A549 (cell line): Measurements from ENCODE around the gene CHKB.

Experiments
- BHLHE40 ChIP-seq: IDR thresholded peaks from 2 replicates; pipeline ENCODE4 v1.6.1; 2012; ENCODE audit warnings: low read depth, low read length, inconsistent platforms
- CTCF ChIP-seq: fragments of >200 bp; sonication (Bioruptor Twin); formaldehyde crosslinking; IDR thresholded peaks from 3 replicates; pipeline ENCODE4 v1.5.1; 2016
- ELK1 ChIP-seq: fragments of 150-350 bp; IDR thresholded peaks from 2 replicates; pipeline ENCODE4 v1.6.1; 2014; ENCODE audit warnings: low read depth, mild to moderate bottlenecking, low read length
- POLR2A ChIP-seq: IDR thresholded peaks from 2 replicates; pipeline ENCODE4 v1.6.1; 2012; ENCODE audit warnings: mild to moderate bottlenecking, low read length
- RAD21 ChIP-seq, 2 experiments: fragments of >200 bp in 1 of 2; sonication (Bioruptor Twin) in 1 of 2; formaldehyde crosslinking in 1 of 2; IDR thresholded peaks in 1 of 2; conservative IDR thresholded peaks in 1 of 2; 2 replicates in 1 of 2; 3 replicates in 1 of 2; pipeline ENCODE4 v1.6.1; 2012 to 2018; ENCODE audit warnings: inconsistent platforms in 1 of 2
- RARB ChIP-seq: fragments of 250-450 bp; sonication (Bioruptor Pico); IDR thresholded peaks from 2 replicates; pipeline ENCODE4 v1.8.0; 2021; ENCODE audit warnings: mild to moderate bottlenecking, moderate library complexity
- REST ChIP-seq: fragments of 200-600 bp; sonication (generic); IDR thresholded peaks from 2 replicates; pipeline ENCODE4 v1.6.1; 2016; ENCODE audit warnings: antibody characterized with exemption, mild to moderate bottlenecking, moderate library complexity
- RNF2 ChIP-seq: fragments of 200-600 bp; sonication (generic); IDR thresholded peaks from 2 replicates; pipeline ENCODE4 v1.6.1; 2016; ENCODE audit warnings: low read depth, mild to moderate bottlenecking, antibody characterized with exemption, moderate library complexity, borderline replicate concordance

- no peak for TF ChIP-seq CTCF
- no peak for TF ChIP-seq REST
- TF ChIP-seq POLR2A: no peak
- no peak for TF ChIP-seq BHLHE40
- no peak for TF ChIP-seq RNF2
- no peak for TF ChIP-seq RARB (CRISPR knock-in tag)
- no peak for TF ChIP-seq ELK1
- TF ChIP-seq RAD21 (conservative IDR thresholded peaks at IDR 0.05 in 1 of 2, IDR thresholded peaks at IDR 0.05 in 1 of 2): no peak
Measured at GRCh38 chr22:50550395-50550794, 32.3 kb downstream of the CHKB start.
